ENCODE data around the gene RASSF4.
"Not testable (repeated sequence)": the region's sequence is repeated elsewhere in the genome, so short reads cannot be mapped to it uniquely, and the experiment has no call there.

RASSF4 gene

GRCh38 chr10:45008524-45009161 is 49.0 kb downstream of the RASSF4 start:
- DNase-seq, result peak; percentile 66

- not testable (repeated sequence) for DNase-seq
Measured at GRCh38 chr10:45014557-45014956, 55.0 kb downstream of the RASSF4 start.

GRCh38 chr10:45015590-45015989 is 56.0 kb downstream of the RASSF4 start:
- DNase-seq, result no peak

- no peak for DNase-seq
Measured at GRCh38 chr10:45023426-45023825, 63.8 kb downstream of the RASSF4 start.

DNA sequence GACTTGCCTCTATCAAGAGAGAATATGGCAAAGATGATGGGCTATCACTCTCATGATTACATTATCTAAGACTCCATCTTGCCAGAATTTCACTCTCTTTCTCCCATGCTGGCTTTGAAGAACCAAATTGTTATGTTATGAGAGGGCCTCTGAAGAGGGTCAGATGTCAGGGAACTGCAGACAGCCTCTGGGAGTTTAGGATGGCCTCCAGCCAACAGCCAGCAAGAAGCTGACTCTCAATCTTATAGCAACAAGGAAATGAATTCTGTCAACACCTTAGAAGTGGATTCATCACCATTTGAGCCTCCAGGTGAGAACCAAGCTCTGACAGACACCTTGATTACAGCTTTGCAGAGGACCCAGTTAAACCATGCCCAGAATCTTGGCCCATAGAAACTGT is 74.7 kb downstream of the RASSF4 start:
- DNase-seq, result no peak

- no peak for DNase-seq
Measured at GRCh38 chr10:45035673-45036072, 76.1 kb downstream of the RASSF4 start.

- DNase-seq, result no peak
Measured at GRCh38 chr10:45040921-45041542, 81.4 kb downstream of the RASSF4 start.

DNA sequence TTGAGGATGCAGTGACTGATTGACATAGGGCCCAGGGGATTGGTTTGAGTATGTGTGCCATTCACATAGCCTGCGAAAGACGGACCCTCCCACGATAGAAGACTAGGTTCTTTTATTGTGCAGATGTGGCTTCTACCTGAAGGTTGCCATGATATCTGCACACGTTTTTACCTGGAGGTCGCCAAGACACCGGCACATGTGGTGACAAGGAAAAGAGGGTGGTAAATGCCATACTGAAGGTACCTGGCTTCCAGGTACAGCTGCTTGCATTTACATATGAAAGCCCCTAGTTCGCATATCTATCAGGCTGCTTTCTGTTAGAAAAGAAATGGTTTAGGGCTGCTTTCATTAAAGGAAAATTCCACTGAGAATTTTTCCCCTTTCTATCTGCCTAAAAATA is 84.7 kb downstream of the RASSF4 start:
- no peak for DNase-seq

Data from NCI-H345 (cell line).